Panc1 (cell line): ENCODE results near the gene CACNG7.

ENCODE experiments used
- POLR2AphosphoS5 ChIP-seq: IDR thresholded peaks from 2 replicates; pipeline ENCODE4 v1.6.1; 2012; ENCODE audit warnings: mild to moderate bottlenecking, low read depth, low read length, moderate library complexity
- SIN3A ChIP-seq: IDR thresholded peaks from 2 replicates; pipeline ENCODE4 v1.6.1; 2012; ENCODE audit warnings: low read depth, mild to moderate bottlenecking, low read length, moderate library complexity, borderline replicate concordance; ENCODE audit not compliant: insufficient read depth
- TCF7L2 ChIP-seq: IDR thresholded peaks from 2 replicates; pipeline ENCODE4 v1.6.1; 2011; ENCODE audit warnings: mild to moderate bottlenecking, low read depth, low read length, inconsistent platforms
- TF ChIP-seq, protein P1 (sequence below): fragments of 450-650 bp; IDR thresholded peaks from 2 replicates; pipeline ENCODE4 v1.5.1; 2017; ENCODE audit warnings: mild to moderate bottlenecking
- TF ChIP-seq, protein P2 (sequence below), 2 experiments: IDR thresholded peaks; 2 replicates each; pipeline ENCODE4 v1.6.1; 2011 to 2012; ENCODE audit warnings: low read depth in 2 of 2, control low read depth in 1 of 2, low read length in 1 of 2, mild to moderate bottlenecking in 1 of 2, moderate library complexity in 1 of 2; ENCODE audit not compliant: insufficient read depth in 1 of 2

DNA sequence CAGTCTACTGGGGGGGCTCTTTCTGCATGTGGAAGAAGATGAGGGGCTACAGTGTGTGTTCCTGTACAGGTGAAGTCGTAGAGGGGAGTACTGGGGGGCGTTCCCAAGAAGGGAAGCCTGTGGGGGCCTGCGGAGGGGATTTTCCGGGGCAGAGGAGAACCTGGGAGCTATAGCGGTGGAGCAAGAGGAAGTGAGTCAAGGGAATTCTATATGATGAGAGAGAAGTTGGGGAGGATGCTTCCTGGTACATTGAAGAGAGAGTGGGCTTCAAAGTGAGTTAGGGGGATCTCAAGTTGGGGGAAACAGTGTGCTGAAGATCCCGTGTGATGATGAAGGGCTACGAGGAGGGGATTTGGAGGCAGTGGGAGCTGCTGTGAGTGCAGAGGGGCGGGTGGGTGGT is 51.8 kb downstream of the CACNG7 start:
- TF ChIP-seq, protein P1, sequence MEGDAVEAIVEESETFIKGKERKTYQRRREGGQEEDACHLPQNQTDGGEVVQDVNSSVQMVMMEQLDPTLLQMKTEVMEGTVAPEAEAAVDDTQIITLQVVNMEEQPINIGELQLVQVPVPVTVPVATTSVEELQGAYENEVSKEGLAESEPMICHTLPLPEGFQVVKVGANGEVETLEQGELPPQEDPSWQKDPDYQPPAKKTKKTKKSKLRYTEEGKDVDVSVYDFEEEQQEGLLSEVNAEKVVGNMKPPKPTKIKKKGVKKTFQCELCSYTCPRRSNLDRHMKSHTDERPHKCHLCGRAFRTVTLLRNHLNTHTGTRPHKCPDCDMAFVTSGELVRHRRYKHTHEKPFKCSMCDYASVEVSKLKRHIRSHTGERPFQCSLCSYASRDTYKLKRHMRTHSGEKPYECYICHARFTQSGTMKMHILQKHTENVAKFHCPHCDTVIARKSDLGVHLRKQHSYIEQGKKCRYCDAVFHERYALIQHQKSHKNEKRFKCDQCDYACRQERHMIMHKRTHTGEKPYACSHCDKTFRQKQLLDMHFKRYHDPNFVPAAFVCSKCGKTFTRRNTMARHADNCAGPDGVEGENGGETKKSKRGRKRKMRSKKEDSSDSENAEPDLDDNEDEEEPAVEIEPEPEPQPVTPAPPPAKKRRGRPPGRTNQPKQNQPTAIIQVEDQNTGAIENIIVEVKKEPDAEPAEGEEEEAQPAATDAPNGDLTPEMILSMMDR: no peak
- TF ChIP-seq POLR2AphosphoS5: no peak
- TF ChIP-seq, protein P2, sequence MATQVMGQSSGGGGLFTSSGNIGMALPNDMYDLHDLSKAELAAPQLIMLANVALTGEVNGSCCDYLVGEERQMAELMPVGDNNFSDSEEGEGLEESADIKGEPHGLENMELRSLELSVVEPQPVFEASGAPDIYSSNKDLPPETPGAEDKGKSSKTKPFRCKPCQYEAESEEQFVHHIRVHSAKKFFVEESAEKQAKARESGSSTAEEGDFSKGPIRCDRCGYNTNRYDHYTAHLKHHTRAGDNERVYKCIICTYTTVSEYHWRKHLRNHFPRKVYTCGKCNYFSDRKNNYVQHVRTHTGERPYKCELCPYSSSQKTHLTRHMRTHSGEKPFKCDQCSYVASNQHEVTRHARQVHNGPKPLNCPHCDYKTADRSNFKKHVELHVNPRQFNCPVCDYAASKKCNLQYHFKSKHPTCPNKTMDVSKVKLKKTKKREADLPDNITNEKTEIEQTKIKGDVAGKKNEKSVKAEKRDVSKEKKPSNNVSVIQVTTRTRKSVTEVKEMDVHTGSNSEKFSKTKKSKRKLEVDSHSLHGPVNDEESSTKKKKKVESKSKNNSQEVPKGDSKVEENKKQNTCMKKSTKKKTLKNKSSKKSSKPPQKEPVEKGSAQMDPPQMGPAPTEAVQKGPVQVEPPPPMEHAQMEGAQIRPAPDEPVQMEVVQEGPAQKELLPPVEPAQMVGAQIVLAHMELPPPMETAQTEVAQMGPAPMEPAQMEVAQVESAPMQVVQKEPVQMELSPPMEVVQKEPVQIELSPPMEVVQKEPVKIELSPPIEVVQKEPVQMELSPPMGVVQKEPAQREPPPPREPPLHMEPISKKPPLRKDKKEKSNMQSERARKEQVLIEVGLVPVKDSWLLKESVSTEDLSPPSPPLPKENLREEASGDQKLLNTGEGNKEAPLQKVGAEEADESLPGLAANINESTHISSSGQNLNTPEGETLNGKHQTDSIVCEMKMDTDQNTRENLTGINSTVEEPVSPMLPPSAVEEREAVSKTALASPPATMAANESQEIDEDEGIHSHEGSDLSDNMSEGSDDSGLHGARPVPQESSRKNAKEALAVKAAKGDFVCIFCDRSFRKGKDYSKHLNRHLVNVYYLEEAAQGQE (IDR thresholded peaks at IDR 0.05; ENCODE audit: insufficient read depth in 1 of 2, low read depth in 2 of 2, low read length in 1 of 2): no peak
- TF ChIP-seq TCF7L2: no peak
- TF ChIP-seq SIN3A: no peak
